Stimulated activated CD4-positive, alpha-beta T cell treated with anti-CD3 and anti-CD28 coated beads, Interleukin-1b, Interleukin-23, amount 100 ng/mL, for 48 hours (primary cell): Measurements from ENCODE around the gene GRIP1.

Experiments used
- DNase-seq: peaks from one replicate; pipeline ENCODE4 v3.0.0-alpha.2; 2020

Gene GRIP1

DNA sequence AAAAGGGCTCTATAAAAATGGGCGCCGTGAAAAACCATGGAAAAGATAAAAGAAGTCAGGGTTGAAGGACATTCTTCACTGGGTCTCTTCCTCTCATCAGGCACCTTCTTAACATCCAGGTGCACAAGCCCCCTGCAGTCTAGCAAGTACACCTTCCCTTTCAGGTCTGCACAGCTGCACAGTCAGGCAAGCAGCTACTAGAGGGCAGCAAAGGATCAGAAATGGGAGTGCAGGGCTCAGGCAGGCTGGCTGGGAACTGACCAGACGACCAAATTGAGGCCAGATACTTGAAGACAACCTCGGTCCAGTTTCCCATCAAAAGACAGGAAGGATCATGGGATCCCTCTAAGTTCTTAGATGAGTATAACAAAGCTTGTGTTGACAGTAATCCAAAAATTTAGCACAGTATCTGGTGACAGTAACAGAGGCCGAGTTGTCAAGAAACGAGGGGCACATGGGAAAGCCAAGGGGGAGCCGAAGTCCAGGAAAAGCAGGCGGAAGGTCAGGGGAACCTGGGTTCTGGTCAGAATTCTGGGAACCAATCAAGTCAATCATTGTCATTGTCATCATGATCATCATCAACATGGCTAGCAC lies 10.1 kb upstream of the GRIP1 start:
- peak; percentile 12 for DNase-seq

DNA sequence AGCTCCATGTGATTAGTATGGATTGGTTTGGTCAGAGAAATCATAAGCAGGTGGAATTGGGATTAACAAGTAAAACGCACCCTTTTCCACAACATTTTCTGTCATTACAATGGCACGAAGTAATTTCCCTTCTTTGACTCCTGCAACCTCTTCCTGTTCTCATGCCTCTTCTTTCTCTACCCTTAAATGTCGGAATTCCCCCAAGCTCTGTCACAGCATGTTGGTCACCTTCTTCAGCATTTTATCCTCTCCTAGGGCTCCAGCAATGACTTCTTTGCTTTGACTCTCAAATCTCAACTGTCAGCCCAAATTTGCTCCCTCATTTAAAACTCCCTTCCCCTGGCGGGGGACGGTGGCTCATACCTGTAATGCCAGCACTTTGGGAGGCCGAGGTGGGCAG lies 5.3 kb upstream of the GRIP1 start:
- no peak for DNase-seq

DNA sequence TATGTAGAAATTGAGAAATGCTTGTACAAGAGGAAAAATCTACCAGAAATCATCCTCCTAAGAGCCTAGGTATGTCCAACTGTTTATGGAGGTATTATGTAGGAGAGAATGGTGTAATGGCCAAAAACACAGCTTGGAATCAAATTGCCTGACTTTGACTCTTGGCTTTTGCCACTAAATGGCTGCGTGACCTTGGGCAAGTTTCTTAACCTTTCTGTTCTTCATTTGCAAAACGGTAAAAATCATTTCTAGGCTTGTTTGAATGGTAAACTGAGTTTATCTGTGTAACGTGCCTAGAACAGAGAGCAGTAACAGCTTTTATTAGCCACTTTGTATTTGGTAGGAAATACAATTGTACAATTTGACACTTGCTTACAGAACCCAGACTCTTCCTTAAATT lies 4.9 kb upstream of the GRIP1 start:
- DNase-seq = no peak

DNA sequence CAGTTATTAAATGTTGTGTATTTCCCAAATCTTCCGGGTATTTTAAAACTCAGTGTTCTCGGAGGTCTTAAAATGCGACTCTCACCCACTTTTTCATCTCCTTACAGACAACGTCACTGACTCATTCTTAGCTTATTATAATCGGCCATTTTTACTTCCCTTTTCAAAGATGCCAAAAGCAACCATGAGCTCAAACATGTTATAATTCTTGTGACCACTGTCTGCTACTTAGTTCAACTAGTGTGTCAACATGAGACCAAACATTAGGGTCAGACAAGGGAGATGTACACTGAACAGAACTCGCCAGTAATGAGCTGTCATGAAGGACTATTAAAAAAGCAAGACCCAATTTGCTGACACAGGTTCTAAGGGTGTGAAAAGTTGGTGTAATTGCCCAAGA lies 4.2 kb upstream of the GRIP1 start:
- DNase-seq = no peak

DNA sequence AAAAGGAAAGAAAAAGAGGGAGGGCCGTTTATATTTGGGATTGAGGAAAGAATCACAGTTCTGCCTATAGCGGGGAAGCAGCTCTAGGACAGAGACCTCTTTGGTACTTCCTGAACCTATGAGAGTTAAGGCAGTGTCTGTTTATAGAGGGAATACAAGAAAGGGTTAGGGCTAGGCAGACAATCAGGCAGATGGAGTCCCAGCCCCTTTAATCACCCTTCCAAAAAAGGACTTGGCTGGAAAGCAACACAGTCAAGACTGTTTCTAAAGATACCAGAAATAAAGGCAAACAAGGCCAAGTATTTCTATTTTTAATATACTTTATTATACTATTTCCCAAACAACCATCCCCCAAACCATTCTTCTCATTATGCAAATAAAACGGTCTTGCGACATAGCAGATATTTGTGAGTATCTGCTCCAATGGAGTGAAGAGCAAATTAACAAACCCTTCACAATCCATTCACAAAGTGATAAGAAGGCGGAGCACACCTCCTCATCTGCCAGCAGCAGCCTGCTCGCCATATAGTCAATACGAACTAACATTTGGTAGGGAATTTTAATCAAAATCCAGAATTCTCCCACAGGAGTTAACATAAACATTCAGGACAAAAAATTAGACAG lies 697 bp upstream of the GRIP1 start:
- no peak for DNase-seq

DNA sequence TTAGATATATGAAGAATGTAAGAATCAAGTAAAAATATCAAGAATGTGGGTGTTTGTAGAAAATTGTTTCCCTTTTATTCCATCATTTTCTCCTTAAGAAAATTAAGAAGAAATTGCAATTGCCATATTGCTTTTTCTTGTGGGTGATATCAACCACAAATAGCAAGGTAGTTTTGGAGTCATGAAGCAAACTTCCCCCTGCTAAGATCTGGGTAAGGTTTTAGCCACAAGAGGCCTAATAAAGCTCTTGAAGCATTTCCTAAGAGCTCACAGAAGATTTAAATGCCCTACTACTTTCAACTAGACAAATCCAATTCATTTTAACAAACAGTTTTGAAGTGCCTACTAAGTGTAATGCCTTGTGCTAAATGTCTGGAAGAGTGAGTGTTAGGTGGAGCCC lies 2.6 kb downstream of the GRIP1 start:
- no peak for DNase-seq

DNA sequence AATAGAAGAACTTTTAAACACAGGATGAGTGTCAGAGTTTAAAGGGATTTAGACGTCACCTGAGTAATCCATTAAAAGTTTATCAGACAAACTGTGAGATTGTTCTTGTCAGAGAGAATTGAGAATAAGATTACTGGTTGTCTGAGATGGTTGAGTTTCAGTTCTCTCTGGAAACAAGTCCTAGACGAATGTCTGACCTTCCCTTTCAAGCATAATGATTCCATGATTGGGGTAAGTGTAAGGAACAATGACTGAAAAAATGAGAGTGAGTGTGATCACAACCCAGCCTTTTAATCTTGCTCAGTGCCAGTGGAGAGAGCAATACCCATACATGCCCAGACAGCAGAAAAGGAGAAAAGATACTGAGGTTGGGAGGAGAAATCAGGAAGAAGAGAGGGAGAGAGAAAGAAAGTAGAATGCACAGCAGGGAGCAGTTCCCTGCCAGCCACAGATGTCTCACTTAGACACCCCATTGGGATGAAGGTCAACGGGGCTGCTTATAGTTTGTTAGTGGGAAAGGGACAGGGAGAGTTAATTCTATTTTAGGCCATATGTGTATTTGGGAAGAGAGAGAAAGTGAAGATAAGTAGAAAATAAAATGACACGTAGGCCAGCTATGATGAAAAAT lies 4.3 kb downstream of the GRIP1 start:
- DNase-seq = no peak

DNA sequence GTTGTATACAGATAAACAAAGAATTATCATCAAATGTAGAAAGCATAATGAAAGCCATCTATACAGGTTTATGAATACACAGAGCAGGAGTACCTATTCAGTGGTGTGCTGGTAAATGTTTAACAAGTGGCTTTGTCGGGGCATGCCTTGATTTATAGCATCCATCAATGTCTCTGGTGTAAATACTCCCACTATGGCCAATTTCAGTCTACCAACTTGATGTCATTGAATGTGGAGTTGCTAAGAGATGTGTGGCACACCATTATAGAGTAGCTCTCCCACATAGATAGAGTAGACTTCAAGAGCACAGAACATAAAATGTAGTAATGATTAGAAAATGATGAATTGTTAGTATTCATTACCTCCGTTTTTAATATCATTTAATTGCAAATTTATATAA lies 9.3 kb downstream of the GRIP1 start:
- DNase-seq = no peak

DNA sequence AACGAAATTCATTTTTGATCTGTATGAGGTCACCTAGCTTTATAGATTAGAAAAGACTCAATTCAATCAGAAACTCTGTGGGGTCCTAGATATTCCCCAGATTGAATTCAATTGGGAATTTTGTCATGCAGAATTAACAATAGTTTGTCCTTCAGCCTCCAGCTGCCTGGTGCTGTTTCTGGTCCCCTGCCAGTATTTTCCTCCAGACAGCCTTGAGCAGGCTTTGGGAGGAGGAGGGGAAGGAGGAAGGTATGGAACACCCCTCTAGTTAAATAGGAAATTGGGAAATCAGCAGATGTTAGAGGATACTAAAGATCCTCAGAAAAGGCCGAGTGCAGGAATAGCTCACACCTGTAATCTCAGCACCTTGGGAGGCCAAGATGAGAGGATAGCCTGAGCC lies 10.6 kb downstream of the GRIP1 start:
- no peak for DNase-seq

DNA sequence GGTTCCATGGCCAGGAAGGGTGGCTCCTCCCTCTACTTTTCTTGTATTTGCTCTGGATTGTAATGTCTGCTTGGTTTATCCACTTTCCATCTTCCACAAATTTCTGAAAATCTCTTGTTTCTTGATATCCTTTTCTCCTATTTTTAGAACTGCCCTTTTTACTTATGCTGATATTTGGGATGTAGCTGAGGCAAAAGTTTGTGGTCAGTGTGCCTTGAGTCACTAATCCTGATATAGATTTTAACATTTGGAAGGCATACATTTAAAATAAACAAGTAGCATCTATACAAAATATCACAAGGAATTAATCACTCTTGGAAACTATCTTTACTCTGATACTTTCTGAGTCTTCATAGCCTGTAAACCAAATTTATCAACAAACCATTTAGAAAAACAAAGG lies 11.0 kb downstream of the GRIP1 start:
- no peak for DNase-seq

DNA sequence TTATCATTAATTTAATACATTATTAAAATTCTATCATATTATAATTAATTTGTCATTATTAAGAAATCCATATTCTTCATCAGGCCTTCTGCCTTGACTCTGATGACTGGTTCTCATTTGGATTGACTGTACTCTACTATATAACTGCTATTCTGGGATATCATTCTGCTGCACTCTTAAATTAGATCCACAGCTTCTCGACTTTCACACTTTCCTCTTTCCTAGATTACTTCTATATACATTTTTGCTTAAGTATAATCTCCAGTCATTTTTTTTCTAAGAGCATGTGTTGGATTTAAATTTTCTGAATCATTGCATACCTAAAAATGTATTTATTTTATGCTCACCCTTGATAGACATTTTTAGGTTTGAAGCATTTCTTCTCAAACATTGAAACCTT lies 12.4 kb downstream of the GRIP1 start:
- no peak for DNase-seq

DNA sequence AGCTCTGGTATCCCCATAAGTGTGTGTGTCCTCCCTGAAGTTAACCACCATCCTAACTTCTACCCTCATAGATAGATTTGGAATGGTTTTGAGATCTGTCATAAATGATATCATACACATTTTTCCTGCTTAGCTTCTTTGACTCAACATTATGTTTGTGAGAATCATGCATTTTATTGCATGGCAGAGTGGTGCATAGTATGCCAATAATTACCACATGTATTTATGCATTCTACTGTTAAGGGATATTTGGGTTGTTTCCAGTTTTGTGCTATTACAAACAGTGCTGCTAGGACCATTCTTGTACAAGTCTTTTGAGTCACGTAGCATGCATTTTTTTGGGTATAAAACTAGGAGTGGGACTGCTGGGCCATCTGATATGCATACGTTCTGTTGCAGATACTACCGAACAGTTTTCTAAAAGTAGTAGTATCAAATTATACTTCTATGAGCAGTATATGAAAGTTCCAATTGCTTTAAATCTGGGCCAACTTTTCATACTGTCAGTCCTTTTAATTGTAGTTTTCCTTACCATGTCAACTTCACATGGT lies 13.4 kb downstream of the GRIP1 start:
- no peak for DNase-seq

DNA sequence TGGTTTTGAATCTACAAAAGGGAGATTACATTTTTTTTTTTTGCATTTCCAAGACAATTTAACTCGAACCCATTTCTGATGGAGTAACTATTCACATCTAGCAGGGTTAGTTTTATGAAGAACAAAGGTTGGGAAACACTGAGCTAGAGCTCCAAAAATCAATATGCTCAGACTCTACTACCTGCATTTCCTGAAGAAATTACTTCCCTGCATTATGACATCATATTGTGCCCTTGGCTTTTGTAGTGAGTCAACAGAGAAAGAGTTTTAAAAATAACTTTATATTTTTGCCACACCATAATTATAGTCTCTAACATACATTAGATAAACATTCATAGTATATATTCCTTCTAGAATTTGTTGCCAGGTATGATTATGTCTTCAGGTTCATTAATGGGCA lies 14.8 kb downstream of the GRIP1 start:
- no peak for DNase-seq

DNA sequence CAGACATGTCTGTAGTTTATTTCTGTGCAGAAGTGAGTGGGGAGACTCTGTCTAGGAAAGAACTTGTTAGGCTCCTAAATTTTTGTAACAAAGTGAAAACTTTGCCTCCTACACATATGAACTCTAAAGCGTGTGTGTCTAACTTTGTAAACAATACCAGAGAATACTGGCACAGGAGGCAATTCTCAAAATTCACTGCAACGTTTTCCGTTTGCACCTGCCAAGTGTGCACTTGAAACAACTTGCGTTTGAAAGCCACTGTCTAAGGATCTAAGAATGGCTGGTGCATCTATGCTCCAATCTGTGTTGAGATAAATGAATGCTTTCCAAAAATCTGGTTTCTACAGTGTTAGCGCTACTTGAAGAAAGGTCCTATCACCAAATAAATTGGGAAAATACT lies 15.3 kb downstream of the GRIP1 start:
- no peak for DNase-seq

DNA sequence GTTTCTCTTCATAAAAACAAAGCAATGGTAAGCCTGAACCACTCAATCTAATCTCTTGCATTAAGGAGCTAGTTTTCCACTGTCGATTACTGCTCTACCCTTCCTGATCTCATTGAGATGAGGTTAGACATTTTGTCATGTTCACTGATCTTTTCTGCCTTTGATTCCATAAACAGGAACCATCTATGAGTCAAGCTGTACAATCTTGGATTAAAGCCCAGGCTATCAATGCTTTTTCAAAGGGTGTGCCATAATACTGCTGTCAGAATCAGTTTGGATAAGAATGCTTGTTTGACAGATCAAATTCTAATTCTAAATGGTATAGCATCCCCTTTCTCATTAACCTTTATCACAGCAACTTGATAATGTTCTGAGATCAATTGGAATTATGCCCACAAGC lies 16.1 kb downstream of the GRIP1 start:
- no peak for DNase-seq

DNA sequence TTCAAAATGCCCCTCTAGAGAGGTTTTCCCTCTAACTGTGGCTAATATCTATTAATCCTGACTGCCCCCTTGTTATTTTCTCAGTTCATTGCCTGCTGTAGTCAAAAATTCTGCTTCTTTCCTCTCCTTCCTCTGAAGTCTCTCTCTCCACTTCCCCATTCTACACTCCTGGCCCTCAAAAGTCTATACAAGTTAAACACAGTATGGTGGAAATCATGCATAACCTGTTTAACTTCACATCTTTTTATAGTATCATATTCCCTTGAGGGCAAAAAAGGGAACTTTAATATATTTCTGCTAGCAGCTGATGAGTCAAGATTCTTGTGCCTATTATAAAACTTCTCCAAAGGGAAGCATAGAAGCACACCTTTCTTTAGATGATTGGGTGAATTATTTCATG lies 16.7 kb downstream of the GRIP1 start:
- DNase-seq = no peak

DNA sequence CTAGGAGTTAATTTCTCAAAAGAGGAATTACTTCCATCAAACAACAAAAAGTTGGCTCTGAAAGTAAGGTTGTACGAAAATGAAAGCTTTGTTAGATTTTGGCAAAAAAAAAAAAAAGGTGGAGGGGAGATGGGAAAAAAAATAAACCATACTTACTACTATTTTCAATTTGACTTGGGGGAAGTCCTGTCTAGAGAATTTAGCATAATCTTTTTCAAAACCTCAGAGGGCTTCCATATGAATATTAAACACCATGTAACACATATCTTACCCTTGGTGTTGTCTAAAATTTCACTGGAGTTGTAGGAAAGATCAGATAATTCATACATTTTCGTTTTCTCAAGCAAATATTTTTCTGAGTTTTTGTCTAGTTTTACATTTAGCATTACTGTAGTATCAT lies 17.5 kb downstream of the GRIP1 start:
- no peak for DNase-seq

DNA sequence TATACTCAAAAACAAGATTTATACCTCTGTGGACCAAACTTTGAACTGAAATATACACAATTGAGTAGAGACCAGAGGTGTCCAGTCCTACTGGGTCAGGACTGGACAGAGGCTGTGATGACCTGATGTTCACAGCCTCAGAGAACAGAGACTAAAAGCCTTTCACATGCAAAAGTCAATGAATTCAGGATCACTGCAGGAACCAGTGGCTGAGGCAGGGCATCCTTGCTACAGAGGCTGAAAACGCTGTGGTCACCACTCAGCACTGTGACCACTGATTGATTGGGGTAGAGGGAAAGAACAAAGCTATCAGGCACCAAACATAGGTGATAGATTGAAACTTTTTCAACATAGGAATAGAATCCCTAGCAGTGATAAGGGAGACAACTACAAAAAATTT lies 25.1 kb downstream of the GRIP1 start:
- no peak for DNase-seq

DNA sequence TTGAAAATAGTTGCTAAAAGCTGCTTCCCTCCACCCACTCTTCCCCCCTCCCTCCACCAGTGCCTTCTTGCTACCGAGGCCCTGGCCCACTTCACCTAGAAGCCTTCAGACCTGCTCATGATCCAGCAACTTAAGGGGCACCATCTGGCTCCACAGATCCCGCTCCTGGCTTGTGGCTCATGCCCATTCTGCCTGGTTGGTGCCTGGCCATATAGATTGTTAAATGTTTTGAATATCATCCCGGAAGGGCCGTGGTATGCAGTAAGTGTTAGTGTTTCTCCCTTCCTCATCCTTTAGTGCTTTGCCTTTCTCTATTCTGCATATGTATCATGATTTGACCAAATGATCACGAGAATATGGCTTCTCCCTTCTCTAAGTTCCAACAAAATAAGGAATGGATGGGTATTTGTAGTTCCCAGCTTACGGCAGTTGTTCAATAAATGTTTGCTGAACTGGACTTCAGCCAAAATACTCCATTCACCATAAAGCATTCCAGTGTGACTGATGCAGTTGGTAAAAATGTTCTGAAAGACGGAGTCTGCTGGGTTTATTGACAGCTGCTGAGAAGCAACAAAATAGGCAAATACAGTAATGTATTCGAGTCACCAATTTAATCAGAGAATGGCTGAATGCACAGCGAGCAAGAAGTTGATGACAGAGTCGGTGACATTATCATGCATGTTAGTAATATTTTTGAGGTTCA lies 30.7 kb downstream of the GRIP1 start:
- no peak for DNase-seq

DNA sequence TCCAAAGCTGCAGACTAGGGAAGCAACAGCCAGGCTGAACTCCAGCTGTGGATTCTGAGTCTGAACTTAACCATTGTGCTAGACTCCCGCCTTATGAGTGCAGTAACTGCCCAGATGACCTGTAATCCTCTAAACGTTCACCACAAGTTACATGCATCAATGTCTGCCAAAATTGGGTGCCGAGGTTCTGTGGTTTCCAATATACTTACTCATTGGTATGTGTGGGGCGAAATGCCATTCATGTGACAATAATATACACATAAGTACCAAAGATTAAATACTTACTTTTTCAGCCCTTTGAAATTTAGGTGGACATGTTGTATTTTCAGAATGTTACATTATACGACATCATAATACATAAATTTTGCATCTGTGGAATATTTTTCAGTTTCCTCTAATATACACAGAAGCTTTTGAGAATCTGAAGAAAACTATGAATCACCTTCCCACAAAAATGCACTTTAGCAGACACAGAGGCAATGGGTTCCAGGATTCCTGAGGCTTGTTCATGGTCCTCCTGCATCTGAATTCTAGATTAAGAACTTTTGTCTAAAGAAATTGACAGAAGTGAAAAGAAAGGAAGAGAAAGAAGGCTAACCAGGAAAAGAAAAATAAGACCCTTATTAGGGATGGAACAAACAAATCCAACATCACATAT lies 31.7 kb downstream of the GRIP1 start:
- no peak for DNase-seq

DNA sequence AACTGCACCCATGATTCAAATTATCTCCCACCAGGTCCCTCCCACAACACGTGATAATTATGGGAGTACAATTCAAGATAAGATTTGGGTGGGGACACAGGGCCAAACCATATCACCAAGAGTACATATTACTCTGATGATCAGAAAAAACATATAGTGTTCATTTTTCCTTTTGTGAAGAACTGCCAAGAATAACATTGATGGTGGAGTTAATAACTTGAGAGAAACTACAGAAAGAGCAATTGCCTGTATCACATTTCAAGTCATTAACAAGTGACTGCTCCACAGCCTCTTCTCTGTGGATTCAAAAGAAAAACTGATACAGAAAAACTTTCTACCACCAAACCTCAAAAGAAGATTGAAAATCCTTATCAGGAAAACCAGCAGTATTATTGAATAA lies 34.7 kb downstream of the GRIP1 start:
- DNase-seq = no peak

DNA sequence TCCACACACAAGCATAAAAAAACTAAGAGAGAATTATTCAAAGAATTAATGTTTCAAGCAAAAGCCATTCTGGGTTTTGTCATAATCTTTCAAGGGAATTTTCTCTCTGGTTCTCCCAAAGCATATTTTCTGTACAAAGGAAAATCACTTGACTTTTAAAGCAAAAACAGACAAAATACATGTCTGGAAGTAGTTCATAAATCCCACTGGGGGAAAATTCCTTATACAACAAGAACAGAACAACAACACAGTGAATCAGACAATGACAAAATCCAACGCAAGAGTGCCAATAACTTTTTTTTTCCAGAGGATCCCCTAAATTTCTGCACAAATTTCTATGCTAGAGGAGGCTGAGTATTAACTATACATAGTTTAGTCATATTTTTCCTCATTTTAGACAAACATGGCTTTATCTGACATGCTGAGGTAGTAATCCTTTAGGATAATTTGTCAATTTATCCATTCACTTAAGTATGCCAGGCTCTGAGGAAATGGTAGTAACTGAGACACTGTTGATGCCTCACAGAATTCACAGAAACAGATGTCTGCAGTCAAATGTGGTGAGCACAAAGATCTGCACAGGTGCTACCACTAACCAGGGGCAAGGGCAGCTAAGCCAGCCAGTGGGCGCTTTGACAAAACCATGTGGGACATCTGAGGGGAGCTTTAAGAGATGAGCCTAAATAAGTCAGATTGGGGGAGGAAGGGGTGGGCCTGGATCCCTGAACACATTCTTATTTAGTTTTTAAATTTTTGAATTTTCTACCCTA lies 38.0 kb downstream of the GRIP1 start:
- DNase-seq = no peak

DNA sequence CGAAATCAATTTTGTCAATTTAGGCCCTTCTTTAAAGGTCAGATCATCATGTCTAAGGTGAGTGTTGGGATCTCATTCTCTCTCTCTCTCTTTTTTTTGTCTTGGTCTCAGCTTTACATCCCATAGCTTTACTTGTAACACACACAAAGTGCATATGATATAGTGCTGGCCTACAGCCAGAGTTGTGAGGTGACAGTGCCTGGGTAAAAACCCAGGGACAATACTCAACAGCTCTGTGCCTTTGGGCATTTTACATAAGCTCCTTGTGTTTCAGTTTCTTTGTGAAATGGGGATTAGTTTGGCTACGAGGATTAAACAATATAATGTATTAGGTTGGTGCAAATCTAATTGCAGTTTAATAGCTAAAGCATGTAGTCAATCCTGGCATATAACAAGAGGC lies 40.2 kb downstream of the GRIP1 start:
- DNase-seq = no peak
